HG03280 (cell line): ENCODE measurements around the gene RCAN2.

Experiments used
- ATAC-seq: cut with Tn5 transposase; IDR thresholded peaks from one replicate; pipeline ENCODE4 v1.9.1; 2021; ENCODE audit warnings: mild to moderate bottlenecking, moderate library complexity; ENCODE audit not compliant: unreplicated experiment

RCAN2 gene

GRCh38 chr6:46491201-46491627 is at the start of gene RCAN2:
Gene RCAN2 (minus strand): TSS chr6:46491449.
- ATAC-seq: no peak

GRCh38 chr6:46539866-46540265 is 48.6 kb upstream of the RCAN2 start:
- no peak for ATAC-seq

GRCh38 chr6:46538800-46539480 is 47.7 kb upstream of the RCAN2 start:
- ATAC-seq: no peak

- no peak for ATAC-seq
These were observed 39.6 kb upstream of the RCAN2 start for GRCh38 chr6:46530896-46531295.

GRCh38 chr6:46528961-46529750 is 37.9 kb upstream of the RCAN2 start:
- no peak for ATAC-seq

- ATAC-seq: no peak
These were observed 35.4 kb upstream of the RCAN2 start for GRCh38 chr6:46526607-46527006.

- no peak for ATAC-seq
These were observed 34.3 kb upstream of the RCAN2 start for GRCh38 chr6:46525583-46525982.

GRCh38 chr6:46521464-46521971 is 30.3 kb upstream of the RCAN2 start:
- ATAC-seq: no peak

- no peak for ATAC-seq
These were observed 26.0 kb upstream of the RCAN2 start for GRCh38 chr6:46517202-46517601.

- no peak for ATAC-seq
These were observed 22.3 kb upstream of the RCAN2 start for GRCh38 chr6:46513533-46513932.

- no peak for ATAC-seq
These were observed 20.1 kb upstream of the RCAN2 start for GRCh38 chr6:46511320-46511719.

GRCh38 chr6:46510651-46511050 is 19.4 kb upstream of the RCAN2 start:
- ATAC-seq: no peak

- no peak for ATAC-seq
These were observed 18.8 kb upstream of the RCAN2 start for GRCh38 chr6:46509981-46510510.

GRCh38 chr6:46509063-46509462 is 17.8 kb upstream of the RCAN2 start:
- no peak for ATAC-seq

GRCh38 chr6:46507426-46507825 is 16.2 kb upstream of the RCAN2 start:
- no peak for ATAC-seq

- ATAC-seq: no peak
These were observed 14.7 kb upstream of the RCAN2 start for GRCh38 chr6:46505693-46506512.

- ATAC-seq: no peak
These were observed 13.0 kb upstream of the RCAN2 start for GRCh38 chr6:46504242-46504641.

GRCh38 chr6:46502486-46503119 is 11.4 kb upstream of the RCAN2 start:
- ATAC-seq: no peak

GRCh38 chr6:46501136-46502089 is 10.2 kb upstream of the RCAN2 start:
- ATAC-seq: no peak
